CD4-positive, CD25-positive, alpha-beta regulatory T cell (primary cell): ENCODE data around the gene ATG10. TPM values are rescaled to one million over a fixed set of nuclear protein-coding genes. Genes with fewer than 3 reads are reported as not detected.
A peak's percentile ranks its signal among the peaks of the same experiment; 100 is the strongest.
"Not testable (repeated sequence)": the region's sequence is repeated elsewhere in the genome, so short reads cannot be mapped to it uniquely, and the experiment has no call there.

ENCODE experiments used
- ATAC-seq, 2 donors: fragments of 150-1000 bp; cut with Tn5 transposase; one replicate each; pipeline ENCODE4 v1.10.0; 2021; ENCODE audit warnings: low read depth in 2 of 2, moderate number of reproducible peaks in 2 of 2, moderate library complexity in 1 of 2
- DNase-seq, 3 donors: peaks; one replicate each; pipeline versions ENCODE4 v3.0.0 to v3.0.0-alpha.2; 2012 to 2022; ENCODE audit warnings: mixed read lengths in 1 of 3
- H3K27ac ChIP-seq: one replicate; pipeline ENCODE4 v1.7.0; 2013; ENCODE audit warnings: mild to moderate bottlenecking, low read length; ENCODE audit not compliant: insufficient read depth, poor library complexity, severe bottlenecking
- H3K27me3 ChIP-seq: one replicate; pipeline ENCODE4 v1.7.0; 2013; ENCODE audit warnings: low read length; ENCODE audit not compliant: control insufficient read depth, insufficient read depth
- H3K36me3 ChIP-seq: one replicate; pipeline ENCODE4 v1.7.0; 2013; ENCODE audit warnings: mild to moderate bottlenecking, low read length, moderate library complexity; ENCODE audit not compliant: control insufficient read depth, insufficient read depth
- H3K4me1 ChIP-seq: 2 replicates; pipeline ENCODE4 v1.7.0; 2013; ENCODE audit warnings: mild to moderate bottlenecking, low read length; ENCODE audit not compliant: insufficient read depth, control insufficient read depth, poor library complexity, severe bottlenecking
- H3K4me3 ChIP-seq: one replicate; pipeline ENCODE4 v1.7.0; 2013; ENCODE audit warnings: low read depth, mild to moderate bottlenecking, low read length, moderate library complexity
- H3K9me3 ChIP-seq, 2 experiments: 1 replicate in 1 of 2; 2 replicates in 1 of 2; pipeline ENCODE4 v1.7.0; 2013; ENCODE audit warnings: low read length in 2 of 2, mild to moderate bottlenecking in 1 of 2, moderate library complexity in 1 of 2; ENCODE audit not compliant: control insufficient read depth in 2 of 2
- H3K27ac Mint-ChIP-seq, 3 donors: one replicate each; pipeline ENCODE4 v1.8.0; 2020 to 2022; ENCODE audit warnings: mild to moderate bottlenecking in 3 of 3, mixed read lengths in 3 of 3, moderate library complexity in 2 of 3
- H3K27me3 Mint-ChIP-seq: one replicate; pipeline ENCODE4 v1.8.0; 2022; ENCODE audit warnings: mild to moderate bottlenecking, mixed read lengths
- H3K36me3 Mint-ChIP-seq: one replicate; pipeline ENCODE4 v1.8.0; 2020; ENCODE audit warnings: mixed read lengths
- H3K4me1 Mint-ChIP-seq, 4 donors: one replicate each; pipeline ENCODE4 v1.8.0; 2020 to 2022; ENCODE audit warnings: mixed read lengths in 4 of 4, mild to moderate bottlenecking in 1 of 4
- H3K4me3 Mint-ChIP-seq, 4 donors: one replicate each; pipeline ENCODE4 v1.8.0; 2020 to 2022; ENCODE audit warnings: mild to moderate bottlenecking in 4 of 4, mixed read lengths in 4 of 4, moderate library complexity in 3 of 4
- H3K9me3 Mint-ChIP-seq, 7 donors: one replicate each; pipeline ENCODE4 v1.8.0; 2020 to 2022; ENCODE audit warnings: mixed read lengths in 7 of 7, mild to moderate bottlenecking in 3 of 7, moderate library complexity in 2 of 7
- polyA plus RNA-seq, 4 donors: library from polyadenylated mRNA; unstranded; fragments of 300-500 nt; fragmentation: Illumina TruSeq; gene quantifications; one replicate each; pipeline ENCODE4 v1.2.3, GENCODE V29; 2021
- total RNA-seq: library from RNA; stranded (reverse); gene quantifications from one replicate; pipeline ENCODE4 v1.2.3, GENCODE V29; 2022

ATG10 gene
- total and polyA plus RNA-seq, 5 donors from 2014 or later = 7.5 to 13.2 (median 9.3) TPM

DNA sequence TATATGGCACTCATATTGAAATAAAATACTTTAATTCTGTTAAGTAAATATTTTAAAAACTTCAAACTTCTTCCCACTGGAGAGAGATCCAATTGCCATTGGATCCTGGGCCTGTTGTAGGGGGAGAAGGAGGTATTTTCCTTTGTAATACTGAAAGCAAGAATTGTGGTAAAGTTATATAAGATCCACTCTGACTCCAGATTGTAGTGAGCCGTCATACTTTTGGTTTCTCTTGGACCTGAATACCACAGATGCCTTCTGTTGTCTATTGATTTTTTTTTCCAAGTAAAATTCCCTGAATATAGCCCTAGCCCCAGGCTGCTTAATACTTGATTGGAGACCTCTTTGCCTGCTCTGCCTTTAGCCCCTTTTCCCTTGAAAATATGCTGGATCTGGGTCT is 86.9 kb downstream of the ATG10 start:
- Mint-ChIP-seq H3K4me3 (no peak overlapping the region), H3K4me1 (peaks cover 0 to 12% (median 3%) of the 10 kb centered on the region in 4 donors), H3K27ac (no peak overlapping the region), H3K9me3 (peaks cover 0 to 3% (median 0%) of the 10 kb centered on the region in 7 donors), H3K27me3 (no peaks in the 10 kb centered on the region), H3K36me3 (no peaks in the 10 kb centered on the region)
- Histone ChIP-seq H3K27ac (no peak overlapping the region), H3K9me3 (no peaks in the 10 kb centered on the region), H3K4me3 (no peak overlapping the region), H3K36me3 (no peaks in the 10 kb centered on the region), H3K4me1 (no peaks in the 10 kb centered on the region), H3K27me3 (no peaks in the 10 kb centered on the region)
- ATAC-seq (no peak), DNase-seq (no peak)

DNA sequence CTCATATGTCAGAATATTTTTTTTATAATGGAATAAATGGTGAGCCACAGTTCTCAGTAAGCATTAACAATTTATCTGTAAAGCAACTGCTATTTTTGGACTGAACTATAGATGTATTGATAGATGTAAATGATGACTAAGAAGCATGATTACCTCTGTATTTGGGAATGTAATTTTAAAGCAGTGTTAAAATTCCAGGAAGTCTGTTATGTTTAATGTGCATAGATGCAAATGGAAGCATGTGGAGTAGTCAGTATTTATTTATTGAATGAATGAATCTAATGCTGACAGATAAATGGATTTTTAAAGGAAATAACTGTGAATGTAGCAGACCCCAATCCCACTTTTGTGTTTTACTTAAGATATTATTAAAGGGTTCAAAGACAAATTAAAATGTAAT is 95.0 kb downstream of the ATG10 start:
- Histone ChIP-seq H3K27ac (no peak overlapping the region), H3K9me3 (no peaks in the 10 kb centered on the region), H3K36me3 (no peaks in the 10 kb centered on the region), H3K27me3 (no peaks in the 10 kb centered on the region), H3K4me1 (no peaks in the 10 kb centered on the region), H3K4me3 (no peak overlapping the region)
- H3K27me3 Mint-ChIP-seq = no peaks in the 10 kb centered on the region
- H3K27ac Mint-ChIP-seq = no peak overlapping the region
- peaks cover 0 to 7% (median 3%) of the 10 kb centered on the region in 4 donors for H3K4me1 Mint-ChIP-seq
- no peak overlapping the region for H3K4me3 Mint-ChIP-seq
- ATAC-seq (no peak), DNase-seq (no peak)
- no peaks in the 10 kb centered on the region for H3K36me3 Mint-ChIP-seq
- H3K9me3 Mint-ChIP-seq = no peaks in the 10 kb centered on the region

DNA sequence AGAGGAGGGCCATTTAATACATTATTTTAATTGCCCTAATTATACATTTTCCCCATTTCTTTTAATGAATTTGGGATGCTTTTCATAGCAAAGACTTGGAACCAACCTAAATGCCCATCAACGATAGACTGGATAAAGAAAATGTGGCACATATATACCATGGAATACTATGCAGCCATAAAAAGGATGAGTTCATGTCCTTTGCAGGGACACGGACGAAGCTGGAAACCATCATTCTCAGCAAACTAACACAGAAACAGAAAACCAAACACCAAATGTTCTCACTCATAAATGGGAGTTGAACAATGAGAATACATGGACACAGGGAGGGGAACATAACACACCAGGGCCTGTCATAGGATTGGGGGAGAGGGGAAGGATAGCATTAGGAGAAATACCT is 96.2 kb downstream of the ATG10 start:
- H3K4me3 ChIP-seq, H3K4me1 Mint-ChIP-seq, H3K36me3 Mint-ChIP-seq, H3K9me3 Mint-ChIP-seq, H3K4me1 ChIP-seq, H3K36me3 ChIP-seq, H3K27me3 ChIP-seq, DNase-seq, H3K27me3 Mint-ChIP-seq, ATAC-seq, H3K27ac ChIP-seq, H3K9me3 ChIP-seq: not testable (repeated sequence)
- Mint-ChIP-seq H3K4me3 (peak overlapping the region in 2 of 4 donors; percentile 11 to 21), H3K27ac (peak overlapping the region in 2 of 3 donors; percentile 38 to 63)

DNA sequence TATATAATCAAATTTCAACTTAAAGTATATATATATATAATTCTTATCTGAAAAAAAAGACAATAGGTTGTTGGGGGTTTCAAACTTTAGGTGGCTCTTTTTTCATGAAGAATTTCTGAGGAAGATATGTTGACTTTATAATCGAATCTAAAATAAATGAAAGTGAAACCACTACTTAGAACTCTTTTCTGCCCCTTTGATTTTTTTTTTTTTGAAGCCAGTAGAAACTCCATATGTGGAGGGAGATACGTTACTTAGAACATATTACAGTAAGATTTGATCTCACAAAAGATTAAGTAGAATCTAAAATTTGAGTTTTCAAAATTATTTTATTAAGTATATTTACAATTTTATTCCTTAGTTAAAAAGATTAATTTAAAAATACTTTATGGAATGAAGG is 96.9 kb downstream of the ATG10 start:
- H3K27ac Mint-ChIP-seq = peak overlapping the region in 1 of 3 donors; percentile 52
- H3K27me3 ChIP-seq = no peaks in the 10 kb centered on the region
- no peaks in the 10 kb centered on the region for H3K36me3 Mint-ChIP-seq
- H3K4me1 ChIP-seq = no peaks in the 10 kb centered on the region
- no peak overlapping the region for H3K27ac ChIP-seq
- no peaks in the 10 kb centered on the region for H3K36me3 ChIP-seq
- H3K9me3 Mint-ChIP-seq = no peaks in the 10 kb centered on the region
- no peaks in the 10 kb centered on the region for H3K9me3 ChIP-seq
- peaks cover 0 to 7% (median 3%) of the 10 kb centered on the region in 4 donors for H3K4me1 Mint-ChIP-seq
- DNase-seq = peak in 2 of 3 donors; percentile 16 to 53
- no peak for ATAC-seq
- H3K4me3 ChIP-seq = peak overlapping the region; percentile 67
- H3K4me3 Mint-ChIP-seq = peak overlapping the region; percentile 7 to 63 (median 48)
- no peaks in the 10 kb centered on the region for H3K27me3 Mint-ChIP-seq

DNA sequence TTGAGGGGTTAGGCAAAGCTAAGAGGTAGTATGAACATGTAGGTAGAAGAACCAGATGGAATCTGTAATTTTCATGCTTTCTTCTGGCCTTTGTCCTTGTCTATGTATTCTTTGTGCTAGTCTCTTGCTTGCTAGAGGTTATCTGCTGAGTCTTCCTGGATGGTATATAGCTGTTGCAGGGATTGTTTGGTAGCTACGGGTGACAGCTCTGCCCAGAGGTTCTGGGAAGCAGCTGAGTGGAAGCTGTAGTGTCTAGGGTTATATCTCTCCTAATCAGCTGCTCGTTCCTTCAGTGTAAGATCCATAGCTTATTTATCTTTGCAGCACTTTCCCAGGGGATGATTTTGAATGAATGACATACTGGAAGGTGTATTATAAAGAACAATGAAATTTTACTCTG is 100.3 kb downstream of the ATG10 start:
- DNase-seq (no peak), ATAC-seq (no peak)
- H3K27ac Mint-ChIP-seq = no peak overlapping the region
- H3K36me3 ChIP-seq = no peaks in the 10 kb centered on the region
- H3K36me3 Mint-ChIP-seq = no peaks in the 10 kb centered on the region
- peaks cover 0 to 7% (median 1%) of the 10 kb centered on the region in 4 donors for H3K4me1 Mint-ChIP-seq
- H3K4me3 Mint-ChIP-seq = no peak overlapping the region
- H3K27me3 ChIP-seq = no peaks in the 10 kb centered on the region
- H3K4me3 ChIP-seq = no peak overlapping the region
- peaks cover 0 to 1% (median 0%) of the 10 kb centered on the region in 7 donors for H3K9me3 Mint-ChIP-seq
- H3K27me3 Mint-ChIP-seq = no peaks in the 10 kb centered on the region
- no peaks in the 10 kb centered on the region for H3K9me3 ChIP-seq
- no peak overlapping the region for H3K27ac ChIP-seq
- no peaks in the 10 kb centered on the region for H3K4me1 ChIP-seq

DNA sequence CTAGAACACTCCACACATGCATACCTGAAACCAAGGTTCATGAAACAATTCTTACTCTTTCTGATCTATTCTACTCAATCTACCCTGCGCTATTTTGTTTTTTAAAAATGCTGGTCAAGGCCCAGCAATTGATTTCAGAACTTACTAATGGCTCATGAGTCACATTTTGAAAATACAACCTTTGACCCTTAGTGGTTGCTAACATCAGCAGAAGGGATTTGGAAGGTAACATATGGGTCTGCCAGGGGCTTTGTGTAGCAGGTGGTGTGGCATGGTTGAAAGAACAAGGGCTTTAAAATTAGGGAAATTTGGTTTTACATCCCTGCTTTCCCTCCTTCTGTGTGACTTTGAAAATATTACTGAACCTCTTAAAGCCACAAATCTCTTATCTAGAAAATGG is 101.4 kb downstream of the ATG10 start:
- no peak overlapping the region for H3K4me3 ChIP-seq

DNA sequence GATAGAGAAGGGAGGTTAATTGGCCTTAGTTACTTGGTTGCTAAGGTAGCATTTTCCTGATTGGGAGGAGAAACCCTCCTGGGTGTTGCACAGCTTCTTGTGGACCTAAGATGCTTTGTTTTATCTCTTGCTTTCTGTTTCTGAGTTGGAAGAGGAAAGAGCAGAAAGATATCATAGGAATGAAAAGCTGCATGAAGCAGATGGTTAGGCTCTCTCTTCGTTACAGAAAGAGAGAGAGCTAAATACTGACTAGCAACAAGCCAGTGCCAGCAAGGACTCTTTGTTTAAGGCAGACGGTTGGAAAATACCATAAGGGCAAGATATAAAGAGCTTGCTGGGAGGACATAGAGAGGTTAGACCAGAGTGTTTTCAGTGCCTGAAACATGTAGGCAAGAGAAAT is 103.1 kb downstream of the ATG10 start:
- Mint-ChIP-seq H3K9me3 (peaks cover 0 to 5% (median 0%) of the 10 kb centered on the region in 7 donors), H3K36me3 (peaks cover 14% of the 10 kb centered on the region), H3K27ac (no peak overlapping the region), H3K4me1 (peaks cover 0 to under 1% (median 0%) of the 10 kb centered on the region in 4 donors), H3K4me3 (no peak overlapping the region), H3K27me3 (no peaks in the 10 kb centered on the region)
- ATAC-seq = no peak
- Histone ChIP-seq H3K4me3 (no peak overlapping the region), H3K36me3 (no peaks in the 10 kb centered on the region), H3K9me3 (no peaks in the 10 kb centered on the region), H3K27me3 (no peaks in the 10 kb centered on the region), H3K4me1 (no peaks in the 10 kb centered on the region), H3K27ac (no peak overlapping the region)
- DNase-seq = no peak

More for the DNA sequence above, 101.4 kb downstream of the ATG10 start:
- H3K9me3 ChIP-seq = no peaks in the 10 kb centered on the region
- peaks cover 0 to 1% (median 0%) of the 10 kb centered on the region in 7 donors for H3K9me3 Mint-ChIP-seq
- ATAC-seq (no peak), DNase-seq (no peak)
- H3K4me3 Mint-ChIP-seq = no peak overlapping the region
- peaks cover 0 to 7% (median 1%) of the 10 kb centered on the region in 4 donors for H3K4me1 Mint-ChIP-seq
- peak overlapping the region in 1 of 3 donors; percentile 10 for H3K27ac Mint-ChIP-seq
- H3K27me3 ChIP-seq = no peaks in the 10 kb centered on the region
- H3K27me3 Mint-ChIP-seq = no peaks in the 10 kb centered on the region
- H3K4me1 ChIP-seq = no peaks in the 10 kb centered on the region
- peaks cover 6% of the 10 kb centered on the region for H3K36me3 Mint-ChIP-seq
- H3K27ac ChIP-seq = no peak overlapping the region
- no peaks in the 10 kb centered on the region for H3K36me3 ChIP-seq

DNA sequence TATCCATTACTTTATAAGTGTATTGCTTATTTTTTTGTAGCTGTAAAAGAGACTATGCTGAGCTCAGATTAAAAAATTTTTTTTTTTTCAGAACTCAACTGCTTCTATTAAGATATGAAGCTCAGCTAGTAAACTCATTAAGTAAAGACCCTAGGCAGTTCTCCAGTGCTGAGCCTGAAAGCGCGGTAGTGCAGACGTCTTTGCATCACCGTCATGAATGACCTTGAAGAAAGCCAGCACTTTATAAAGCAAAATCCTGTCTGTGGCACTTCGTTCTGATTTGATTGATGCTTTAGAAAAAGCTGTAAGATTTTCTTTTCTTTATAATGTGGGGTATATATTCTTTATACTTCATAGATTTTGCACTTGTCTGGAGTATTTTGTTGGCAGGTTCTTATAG is 105.7 kb downstream of the ATG10 start:
- H3K36me3 Mint-ChIP-seq = peaks cover 29% of the 10 kb centered on the region
- H3K9me3 Mint-ChIP-seq = peaks cover 0 to 13% (median 1%) of the 10 kb centered on the region in 7 donors
- Histone ChIP-seq H3K4me1 (no peaks in the 10 kb centered on the region), H3K36me3 (no peaks in the 10 kb centered on the region), H3K4me3 (no peak overlapping the region), H3K27me3 (no peaks in the 10 kb centered on the region), H3K9me3 (no peaks in the 10 kb centered on the region), H3K27ac (no peak overlapping the region)
- DNase-seq (no peak), ATAC-seq (no peak)
- H3K4me3 Mint-ChIP-seq = no peak overlapping the region
- no peak overlapping the region for H3K27ac Mint-ChIP-seq
- no peaks in the 10 kb centered on the region for H3K4me1 Mint-ChIP-seq
- no peaks in the 10 kb centered on the region for H3K27me3 Mint-ChIP-seq
